T-helper 2 cell treated with Interferon-gamma antibody and Interleukin-4, amounts not matched to agents 100 ng/mL and 5 ng/mL, for 36 hours (primary cell): Measurements from ENCODE around the gene STARD13. TPM values are rescaled to one million over a fixed set of nuclear protein-coding genes. Genes with fewer than 3 reads are reported as not detected.

Source experiments
- intact Hi-C: fragments of 100-400 bp; cut with micrococcal nuclease; formaldehyde crosslinking; loops from one replicate; pipeline ENCODE4 v1.15.1; 2023
- total RNA-seq: library from RNA; stranded (reverse); gene quantifications from 2 replicates; pipeline ENCODE4 v1.2.3, GENCODE V29; 2022

Gene STARD13
- total RNA-seq, 1 donor from 2014 or later: 0.34 TPM

DNA sequence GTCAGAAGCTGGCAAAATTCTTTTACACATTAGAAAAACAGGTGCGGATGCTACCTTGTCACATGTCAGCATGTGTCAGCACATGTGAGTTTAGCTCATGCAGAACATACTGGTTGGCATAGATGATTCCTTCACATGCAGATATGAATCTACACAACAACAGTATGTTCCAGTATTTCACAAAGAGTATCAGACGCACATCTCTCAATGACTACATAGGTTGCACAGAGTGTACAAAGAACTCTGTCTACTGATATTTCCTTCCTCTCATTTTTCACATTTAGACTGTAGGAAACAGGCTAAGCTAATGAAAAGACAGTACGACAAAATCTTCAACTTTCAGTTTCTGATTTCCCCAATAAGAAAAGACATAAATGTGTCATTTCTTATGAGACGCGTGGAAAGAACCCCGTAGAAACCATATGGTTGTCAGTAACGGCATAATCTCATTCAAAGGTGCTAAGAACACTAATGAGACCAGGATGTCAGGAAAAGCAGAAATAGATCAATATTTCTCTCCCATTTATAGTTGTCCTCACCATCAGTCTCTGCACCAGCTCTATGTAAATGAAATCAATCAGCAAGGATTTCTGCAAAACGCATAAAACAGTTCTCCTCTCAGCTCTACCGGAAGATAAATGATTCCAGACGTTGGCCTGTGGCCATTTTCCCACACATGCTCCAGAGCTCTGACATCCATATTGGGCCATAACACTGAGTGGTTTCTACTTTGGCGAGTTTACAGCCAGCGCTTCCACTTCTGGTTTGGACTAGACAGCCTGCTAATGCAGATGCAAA is 81.2 kb downstream of the STARD13 start:
- intact Hi-C loops: loop anchor here (5.0 kb wide), 1 partner anchor 338 kb away; no protein-coding TSS in a partner anchor

DNA sequence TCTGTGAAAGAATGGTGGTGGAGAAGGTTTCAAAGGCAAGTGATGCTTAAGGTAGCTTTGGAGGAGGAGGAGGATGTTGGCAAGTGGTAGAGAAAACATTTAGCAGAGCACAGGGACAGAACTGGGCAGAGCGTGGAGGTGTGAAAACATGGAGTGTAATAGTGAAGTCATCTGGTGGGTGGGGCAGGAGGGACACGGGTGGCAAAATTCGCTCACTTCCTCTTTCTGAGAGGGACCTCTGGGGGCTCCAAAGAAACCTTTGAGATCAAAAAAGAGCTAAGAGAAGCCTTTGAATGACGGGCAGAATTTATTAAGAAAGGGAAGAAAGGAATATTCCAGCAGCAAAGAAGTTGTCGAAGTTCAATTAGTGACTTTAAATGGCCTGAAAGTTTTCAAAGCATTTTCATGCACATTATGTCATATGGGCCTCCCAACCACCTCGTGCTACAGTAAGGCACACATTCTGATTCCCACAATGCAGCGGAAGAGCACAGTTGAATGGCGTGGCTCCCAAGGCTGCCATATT is 82.8 kb downstream of the STARD13 start:
- intact Hi-C loops: loop anchor here (5.0 kb wide), 1 partner anchor 340 kb away; no protein-coding TSS in a partner anchor

DNA sequence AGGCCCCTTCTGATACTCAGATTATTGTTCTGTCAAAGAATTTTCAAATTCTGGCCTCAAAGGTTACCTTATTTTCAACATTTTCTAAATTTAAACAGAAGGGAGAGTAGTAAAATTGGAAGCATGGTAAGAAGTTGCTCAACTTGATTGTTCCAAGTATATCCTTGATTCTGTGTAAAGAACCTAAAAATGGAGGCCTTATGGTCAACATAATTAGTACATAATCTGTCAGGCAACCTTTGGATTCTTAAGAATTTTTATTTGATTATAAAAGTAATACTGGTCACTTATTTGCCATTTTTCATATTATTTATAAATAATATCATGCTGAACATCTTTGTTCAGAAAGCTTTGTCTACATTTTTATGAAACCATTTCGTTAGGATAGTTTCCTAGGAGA is 83.9 kb downstream of the STARD13 start:
- intact Hi-C loops: loop anchor here (5.0 kb wide), 1 partner anchor 341 kb away; no protein-coding TSS in a partner anchor

DNA sequence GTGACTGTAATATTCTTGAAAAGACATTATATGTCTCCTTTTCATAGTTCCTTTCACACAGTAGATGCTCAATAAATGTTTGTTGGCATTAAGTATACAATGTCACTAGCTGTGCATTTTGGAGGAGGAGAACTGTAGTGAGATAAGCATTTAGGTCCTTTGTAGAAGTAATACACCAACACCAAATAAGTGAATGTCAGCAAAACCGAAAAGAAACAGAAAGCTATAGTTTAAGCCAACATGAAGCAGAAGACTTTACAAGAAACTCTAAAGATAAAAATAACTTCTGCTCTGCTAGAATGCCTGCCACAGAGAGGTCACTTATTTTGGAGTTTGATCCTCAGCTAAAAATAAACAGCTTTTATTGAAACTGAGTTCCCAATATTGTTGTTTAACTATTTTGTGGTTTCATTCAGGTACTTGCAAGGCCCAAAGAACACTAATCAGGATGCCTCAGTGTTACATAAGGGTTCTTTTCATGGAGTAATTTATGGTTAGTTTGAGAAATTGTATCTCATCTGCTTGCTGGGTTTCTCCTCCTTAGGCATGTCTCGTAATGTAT is 86.2 kb downstream of the STARD13 start:
- intact Hi-C loops: no loop called here

DNA sequence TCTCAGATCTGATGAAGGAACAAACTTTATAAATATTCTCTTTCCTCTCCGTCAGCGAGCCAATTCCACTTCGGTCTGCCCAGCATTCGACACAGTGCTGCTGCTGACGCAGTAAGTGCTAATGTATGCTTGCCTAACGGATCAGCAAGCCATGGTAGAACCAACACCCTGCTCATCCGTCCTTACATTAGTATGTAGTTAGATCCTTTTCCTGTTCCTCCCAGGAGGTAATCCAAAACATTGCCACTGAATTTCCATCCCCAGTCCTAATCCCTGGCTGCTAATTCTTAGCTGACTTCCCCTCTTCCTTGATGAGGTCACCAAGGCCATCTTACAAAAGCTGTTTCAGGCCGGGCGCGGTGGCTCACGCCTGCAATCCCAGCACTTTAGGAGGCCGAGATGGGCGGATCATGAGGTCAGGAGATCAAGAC is 88.0 kb downstream of the STARD13 start:
- intact Hi-C loops: no loop called here

DNA sequence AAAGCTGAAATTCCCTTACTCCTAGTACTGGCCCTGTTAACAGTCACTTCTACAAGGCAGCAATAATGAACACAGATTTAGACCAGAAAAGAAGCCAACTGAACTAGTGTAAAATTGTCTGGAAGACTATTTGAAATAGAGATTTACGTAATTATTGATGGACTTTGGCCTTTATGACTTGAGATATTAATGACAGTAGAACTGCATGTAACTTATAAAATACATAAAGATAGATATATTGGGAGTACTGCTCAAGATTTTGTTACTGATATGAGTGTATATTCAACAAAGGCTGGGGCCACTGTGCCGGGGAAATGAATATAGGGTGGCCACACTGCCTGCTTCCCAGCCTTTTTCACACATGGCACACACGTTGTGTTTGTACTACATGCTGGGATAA is 88.8 kb downstream of the STARD13 start:
- intact Hi-C loops: no loop called here

DNA sequence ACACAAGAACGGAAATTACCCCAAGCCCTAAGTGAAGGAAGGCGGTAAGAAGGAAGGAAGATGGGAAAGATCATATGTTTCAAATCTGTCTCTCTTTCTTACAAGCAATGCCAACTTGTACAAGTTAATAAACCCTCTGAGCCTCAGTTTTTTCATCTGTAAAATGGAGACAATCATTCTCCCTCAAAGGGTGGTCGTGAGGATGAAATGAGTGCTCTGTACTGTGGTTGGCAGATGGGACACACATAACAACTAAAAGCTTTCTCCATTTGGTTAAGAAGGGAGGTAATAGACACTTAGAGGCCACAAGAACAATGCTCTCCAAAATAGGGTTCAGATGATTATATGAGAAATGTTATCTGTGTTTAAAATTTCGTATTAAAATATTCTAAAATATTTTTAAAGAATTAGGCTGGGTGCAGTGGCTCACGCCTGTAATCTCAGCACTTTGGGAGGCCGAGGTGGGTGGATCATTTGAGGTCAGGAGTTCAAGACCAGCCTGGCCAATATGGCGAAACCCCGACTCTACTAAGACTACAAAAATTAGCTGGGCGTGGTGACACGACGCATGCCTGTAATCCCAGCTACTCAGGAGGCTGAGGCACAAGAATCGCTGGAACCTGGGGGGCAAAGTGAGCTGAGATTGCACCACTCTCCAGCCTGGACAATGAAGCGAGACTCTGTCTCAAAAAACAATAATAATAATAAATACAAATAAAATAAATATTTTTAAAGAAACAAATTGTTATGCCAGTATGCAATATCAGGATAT is 89.7 kb downstream of the STARD13 start:
- intact Hi-C loops: no loop called here

DNA sequence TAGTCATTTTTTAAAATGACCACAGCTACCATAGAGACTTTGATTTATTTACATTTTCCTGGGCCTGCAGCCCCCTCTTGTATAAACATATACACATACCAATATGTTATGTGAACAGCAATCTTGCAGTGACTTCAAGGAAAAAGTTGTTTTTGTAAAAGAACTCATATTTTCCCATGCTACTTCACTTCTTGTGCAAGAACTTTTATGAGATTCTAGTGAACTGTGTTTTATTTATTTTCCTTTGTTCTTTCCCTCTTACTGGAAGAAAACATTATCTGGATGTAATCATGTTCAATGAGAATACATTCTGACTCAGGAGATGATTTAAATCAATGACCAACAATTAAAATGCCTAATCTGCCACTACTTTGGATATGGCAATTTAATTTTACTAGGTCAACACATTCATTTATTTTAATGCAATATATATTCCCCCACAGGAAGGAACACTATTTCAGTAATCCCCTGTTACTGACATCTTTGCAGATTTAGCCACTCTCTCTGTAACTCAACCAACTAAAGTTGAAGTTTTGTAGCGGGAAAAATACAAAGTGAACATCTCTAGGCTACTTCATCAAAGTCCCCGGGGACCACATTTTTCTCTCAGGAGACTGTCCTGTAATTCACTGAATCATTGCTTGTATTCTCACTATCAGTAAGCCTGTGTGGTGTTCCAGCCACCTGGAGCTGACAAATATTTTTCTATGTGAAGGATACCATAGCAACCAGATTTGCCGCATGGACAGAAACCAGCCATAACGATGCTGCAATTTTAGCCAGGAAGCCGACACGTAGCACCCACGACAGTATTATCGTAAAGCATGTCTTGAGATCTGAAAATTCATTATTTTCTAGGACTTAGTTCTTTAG is 90.5 kb downstream of the STARD13 start:
- intact Hi-C loops: no loop called here

DNA sequence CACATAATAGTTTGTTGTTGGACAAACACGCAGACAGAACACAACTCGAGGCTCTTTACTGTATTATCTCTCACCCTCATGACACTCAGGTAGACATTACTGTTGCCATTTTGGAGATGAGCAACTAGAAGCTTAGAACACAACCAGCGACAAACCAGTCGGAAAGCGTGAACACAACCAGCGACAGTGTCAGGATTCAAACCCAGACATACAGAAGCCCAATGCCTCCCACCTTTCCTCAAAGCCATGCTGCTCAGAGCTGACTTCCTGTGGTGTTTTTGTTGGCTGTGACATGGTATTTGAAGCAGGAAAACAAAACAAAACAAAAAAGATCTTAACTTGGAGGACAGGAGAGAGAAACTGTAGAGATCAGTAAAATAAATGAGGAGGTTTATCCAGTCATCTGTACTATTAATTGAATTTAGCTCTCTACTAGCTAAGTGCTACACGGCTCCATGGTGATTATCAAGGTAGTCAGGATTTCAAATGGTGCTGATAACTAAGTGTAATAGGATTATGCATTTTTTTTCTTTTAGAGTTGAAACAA is 92.1 kb downstream of the STARD13 start:
- intact Hi-C loops: no loop called here

DNA sequence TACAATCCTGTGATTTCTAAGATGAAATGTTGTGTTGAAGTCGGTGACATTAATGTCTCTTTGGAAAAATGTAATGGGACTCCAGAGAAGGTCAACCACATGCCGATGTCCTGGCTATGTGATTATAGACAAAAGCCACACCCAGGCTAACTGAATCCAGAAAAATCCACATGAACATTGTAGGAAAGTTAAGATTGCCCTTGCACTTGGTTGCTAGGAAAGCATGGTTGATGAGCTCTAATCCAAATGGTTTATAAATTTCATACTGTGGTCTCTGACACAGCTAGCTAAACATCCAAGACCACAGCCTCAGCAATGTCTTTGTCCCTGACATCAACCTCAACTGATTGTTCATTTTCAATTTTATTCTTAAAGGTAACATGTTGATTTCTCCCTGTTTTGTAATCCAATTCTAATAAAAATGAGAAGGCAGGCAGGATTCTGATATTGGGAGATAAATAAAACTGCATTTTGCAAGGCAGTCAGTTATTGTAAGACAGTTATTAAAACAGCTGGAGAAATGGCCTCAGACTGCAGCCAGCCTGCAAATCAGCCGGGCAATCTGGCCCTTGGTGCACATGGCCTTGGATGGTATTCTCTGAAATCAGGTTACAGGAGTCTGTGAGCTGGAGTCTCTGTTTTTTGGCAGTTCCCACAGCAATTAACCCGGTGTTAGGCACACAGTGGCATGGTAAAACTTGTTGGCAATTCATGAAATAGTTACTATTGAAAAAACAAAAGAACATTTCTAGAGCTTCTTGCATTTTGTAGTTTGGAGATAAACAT is 93.9 kb downstream of the STARD13 start:
- intact Hi-C loops: no loop called here

DNA sequence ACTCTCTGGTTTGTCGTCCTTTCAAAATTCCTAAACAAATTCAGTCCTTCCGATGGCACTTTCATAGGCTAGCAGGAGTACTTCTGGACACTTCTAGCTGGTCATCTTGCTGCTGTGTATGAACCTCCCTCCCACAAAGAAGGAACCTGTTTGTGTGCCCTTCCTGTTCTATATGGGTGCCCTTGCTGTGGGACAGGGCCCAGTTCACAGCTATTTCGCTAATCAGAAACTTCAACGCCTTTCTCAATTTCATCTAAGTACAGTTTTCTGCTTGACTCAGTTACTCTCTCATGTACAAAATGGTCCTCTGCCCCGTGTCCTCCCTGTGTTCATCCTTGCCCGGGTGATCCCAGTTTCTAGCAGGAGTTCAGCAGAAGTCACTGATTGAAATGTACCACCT is 96.1 kb downstream of the STARD13 start:
- intact Hi-C loops: no loop called here

DNA sequence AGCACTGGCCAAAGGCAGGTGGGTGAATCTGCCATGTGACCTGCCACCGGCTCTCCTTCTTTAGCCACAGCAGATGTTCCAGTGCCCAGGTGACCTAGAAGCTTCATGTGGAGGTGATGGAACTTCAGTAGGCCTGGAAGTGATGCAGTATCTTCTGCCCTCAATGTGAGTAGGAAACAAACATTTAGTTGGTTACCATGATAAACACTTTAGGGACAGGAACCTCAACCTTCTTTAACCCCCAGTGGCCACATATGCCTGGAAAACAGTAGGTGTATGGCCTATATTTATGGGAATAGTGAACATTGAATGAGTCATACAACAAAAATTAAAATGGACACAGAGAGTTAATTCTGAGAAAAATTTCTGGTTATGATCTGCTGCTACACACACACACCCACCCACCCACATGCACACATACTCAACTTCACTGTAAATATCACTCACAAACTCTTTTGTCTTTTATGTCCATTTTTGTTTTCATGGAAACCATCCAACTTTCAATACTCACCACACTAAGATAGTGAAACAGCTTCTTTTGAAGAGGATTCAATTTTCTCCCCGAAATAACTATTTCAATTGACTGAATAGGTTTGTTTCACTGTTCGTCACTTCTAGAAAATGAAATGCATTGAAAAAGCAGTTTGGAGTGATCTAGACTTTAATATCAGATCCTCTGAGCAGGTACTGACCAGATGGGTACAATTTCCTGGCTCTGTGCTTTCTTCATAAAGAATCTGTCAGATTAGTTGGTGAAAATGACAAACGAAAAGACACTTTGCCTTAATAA is 97.3 kb downstream of the STARD13 start:
- intact Hi-C loops: no loop called here

DNA sequence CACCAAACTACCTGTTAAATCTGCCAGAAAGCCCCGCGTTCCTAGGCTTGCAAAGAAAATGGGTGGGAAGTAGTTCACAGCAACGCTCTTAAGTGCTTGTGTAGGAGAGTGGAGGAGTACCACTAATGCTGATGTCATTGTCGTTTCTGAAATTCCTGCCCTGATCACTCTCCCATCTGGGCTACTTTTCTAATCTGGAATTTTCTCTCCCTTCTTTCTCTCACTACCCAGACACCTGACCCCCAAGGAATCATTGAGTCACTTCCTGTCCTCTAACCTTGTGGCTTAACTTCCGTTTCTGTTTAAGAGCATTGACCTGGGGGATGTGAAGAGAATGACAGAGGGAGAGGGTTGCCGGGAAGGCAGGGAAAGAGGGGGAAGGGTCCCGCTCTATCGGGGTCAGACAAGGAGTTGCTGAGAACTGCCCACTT is 98.7 kb downstream of the STARD13 start:
- intact Hi-C loops: no loop called here

DNA sequence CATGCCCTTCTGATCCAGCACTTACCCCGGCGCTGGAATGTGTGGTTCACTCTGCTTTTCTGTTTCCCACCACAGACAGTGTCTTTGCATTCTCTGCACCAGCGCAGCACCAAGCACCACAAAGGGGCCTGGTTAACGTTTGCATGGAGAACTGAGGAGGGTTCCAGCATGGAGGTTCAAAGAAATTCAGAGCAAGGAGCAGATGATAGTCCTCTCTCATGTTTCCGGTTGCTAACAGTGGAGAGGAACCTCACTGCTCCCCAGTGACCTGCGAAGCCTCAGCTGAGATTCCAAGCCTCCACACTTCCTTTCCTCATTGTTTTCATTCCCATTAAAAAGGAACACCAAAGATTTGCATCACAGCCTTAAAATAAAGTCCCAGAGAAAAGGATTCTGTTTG is 99.7 kb downstream of the STARD13 start:
- intact Hi-C loops: no loop called here

DNA sequence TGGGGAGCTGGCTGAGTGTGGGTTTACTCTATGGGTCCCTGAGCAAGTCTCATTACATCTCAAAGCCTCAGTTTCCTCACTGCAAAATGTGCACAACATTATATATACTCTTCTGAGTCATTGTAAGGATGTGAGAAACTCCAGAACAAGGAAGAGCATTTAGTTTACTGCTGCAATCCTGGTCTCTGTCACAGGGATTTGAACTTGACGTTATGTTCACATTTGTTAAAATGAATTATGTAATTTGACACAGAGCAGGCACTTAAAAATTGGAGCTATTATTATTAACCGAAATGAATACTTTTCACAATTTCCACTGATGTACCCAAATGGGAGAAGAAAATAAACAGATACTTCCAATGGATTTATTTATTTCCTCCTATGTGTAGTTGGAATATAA is 101.0 kb downstream of the STARD13 start:
- intact Hi-C loops: no loop called here

DNA sequence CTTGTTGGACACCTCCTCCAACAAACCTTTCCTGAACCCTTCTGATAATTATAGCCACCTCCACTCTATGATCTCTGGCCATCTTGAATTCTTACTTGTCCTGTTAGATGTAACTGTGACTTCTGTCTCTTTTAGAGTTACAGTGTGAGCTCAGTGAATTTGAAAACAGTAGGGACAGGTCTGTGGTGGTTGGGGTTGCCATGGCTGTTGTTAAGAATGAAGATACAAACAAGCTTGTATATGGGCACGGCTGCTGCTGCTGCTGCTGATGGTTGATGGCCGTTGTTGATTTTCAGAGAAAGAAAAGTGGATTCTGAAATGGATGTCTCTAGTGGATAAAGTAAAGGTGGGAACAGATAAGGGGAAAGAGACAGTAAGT is 101.5 kb downstream of the STARD13 start:
- intact Hi-C loops: no loop called here

DNA sequence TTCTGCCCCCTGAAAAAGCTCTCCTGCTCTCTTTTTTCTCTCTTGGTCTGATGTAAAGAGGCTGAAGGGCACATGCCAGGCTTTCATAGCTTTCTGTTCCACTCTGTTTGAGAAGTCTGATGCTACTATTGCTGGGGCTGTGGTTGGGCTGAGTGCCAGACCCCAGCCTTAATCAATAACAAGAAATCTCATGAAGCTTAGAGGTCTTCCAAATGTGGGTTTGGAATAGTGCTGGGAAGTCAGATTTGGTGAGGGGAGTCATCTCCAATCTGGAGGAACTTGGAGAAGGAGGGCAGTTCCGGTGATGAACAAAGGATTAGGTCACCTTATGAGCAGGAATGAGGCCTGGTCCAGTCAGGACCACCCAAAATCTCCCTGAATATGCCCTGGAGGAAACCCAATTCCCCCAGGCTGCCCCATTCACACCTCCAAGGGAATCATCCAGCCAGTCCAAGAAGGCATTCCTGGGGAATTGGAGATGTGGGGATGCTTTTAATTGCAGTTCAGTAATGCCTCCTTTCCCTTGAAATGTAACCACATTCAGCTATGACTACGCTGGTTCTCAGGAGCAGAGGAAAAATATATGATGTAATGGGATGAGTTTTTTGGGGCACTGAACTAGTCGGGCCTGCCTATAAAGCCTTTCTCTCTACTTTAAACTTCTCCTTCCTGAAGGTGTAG is 102.0 kb downstream of the STARD13 start:
- intact Hi-C loops: no loop called here

DNA sequence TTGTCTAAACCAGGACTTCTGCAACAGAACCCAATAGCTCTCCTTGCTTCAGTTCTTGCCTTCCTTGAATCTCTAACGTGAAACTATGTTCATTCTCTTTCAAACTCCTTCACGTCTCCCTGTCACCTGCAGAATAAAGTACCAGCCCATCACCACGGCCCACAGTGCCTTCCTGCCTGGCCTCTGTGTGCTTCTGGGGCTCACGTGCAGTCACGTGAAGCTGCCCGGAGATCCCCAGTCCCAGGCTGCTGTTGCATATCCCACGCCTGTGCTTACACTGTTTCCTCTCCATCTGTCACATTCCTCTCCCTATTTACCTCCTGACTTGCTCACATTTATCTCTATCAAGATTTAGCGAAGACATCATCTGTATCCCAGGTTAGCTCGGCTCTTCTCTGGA is 102.8 kb downstream of the STARD13 start:
- intact Hi-C loops: no loop called here
